GM18505 (cell line): ENCODE data around the gene SIAH3.
"Not testable (repeated sequence)": the region's sequence is repeated elsewhere in the genome, so short reads cannot be mapped to it uniquely, and the experiment has no call there.

Source experiments
- ATAC-seq: cut with Tn5 transposase; IDR thresholded peaks from one replicate; pipeline ENCODE4 v1.9.1; 2021; ENCODE audit not compliant: unreplicated experiment
- POLR2A ChIP-seq: IDR thresholded peaks from 4 replicates; pipeline ENCODE4 v1.6.1; 2011; ENCODE audit warnings: borderline replicate concordance; ENCODE audit not compliant: insufficient read depth, insufficient read length; ENCODE audit errors: extremely low read depth

SIAH3 gene

DNA sequence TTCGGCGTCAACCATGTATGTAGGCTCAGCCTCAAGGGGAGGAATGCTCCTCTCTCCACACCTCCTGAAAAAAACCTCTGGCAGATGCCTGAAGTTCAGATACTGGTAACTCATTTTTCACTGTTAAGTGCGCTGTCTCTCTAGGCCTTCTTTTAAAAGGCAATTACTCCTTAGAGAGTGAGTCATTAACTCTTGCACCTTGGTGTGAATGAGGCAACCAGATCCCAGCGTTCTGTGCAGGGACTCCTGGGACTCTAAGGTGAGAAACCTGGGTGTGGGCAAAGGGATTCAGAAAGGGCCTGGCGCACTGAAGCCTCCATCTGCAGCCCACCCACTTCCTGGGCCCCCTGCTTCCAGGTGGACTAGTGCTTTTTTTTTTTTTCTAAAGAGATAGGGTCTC, 71.7 kb downstream of the SIAH3 start:
- no peak for ATAC-seq
- no peak for TF ChIP-seq POLR2A

DNA sequence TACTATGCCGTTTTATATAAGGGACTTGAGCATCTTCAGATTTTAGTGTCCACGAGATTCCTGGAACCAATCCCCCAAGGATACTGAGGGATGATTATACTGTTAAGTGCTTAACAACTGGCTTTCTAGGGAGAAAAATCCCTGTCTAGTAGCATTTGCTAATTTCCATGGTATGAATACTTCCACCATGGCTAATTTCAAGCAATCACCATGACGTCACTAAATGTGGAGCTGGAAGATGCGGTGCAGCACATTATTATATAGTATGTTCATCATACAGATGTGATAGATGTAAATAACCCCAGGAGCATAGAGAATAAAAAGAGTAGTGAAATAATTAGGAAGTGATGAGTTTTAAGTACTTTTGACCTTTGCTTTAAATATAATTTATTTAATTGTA, 72.7 kb downstream of the SIAH3 start:
- TF ChIP-seq POLR2A, result no peak
- ATAC-seq, result no peak

DNA sequence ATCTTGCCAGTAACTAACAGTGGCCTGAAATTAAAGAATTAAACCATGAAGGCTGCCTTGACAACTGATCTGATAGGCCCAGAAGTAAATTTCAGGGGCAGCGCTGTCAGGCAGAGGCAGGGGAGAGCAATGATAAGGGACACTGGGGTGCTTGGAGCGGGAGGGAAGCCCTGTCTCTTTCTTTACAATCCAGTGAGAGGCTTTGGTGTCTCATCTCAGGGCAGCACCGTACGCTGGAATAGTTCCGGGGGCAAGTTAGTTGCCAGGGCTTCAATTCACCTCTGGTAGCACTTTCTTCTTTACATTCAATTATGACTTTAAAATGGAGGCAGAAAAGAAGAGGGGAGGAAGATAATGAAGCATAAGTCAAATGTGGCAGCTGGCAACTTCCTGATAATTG, 74.8 kb downstream of the SIAH3 start:
- no peak for ATAC-seq

GRCh38 chr13:45775401-45775963, 76.1 kb downstream of the SIAH3 start:
- ATAC-seq, result no peak
- TF ChIP-seq POLR2A, result no peak

More for the DNA sequence above, 74.8 kb downstream of the SIAH3 start:
- no peak for TF ChIP-seq POLR2A

- ATAC-seq, result no peak
- TF ChIP-seq POLR2A, result no peak
Observed at GRCh38 chr13:45773944-45774343, 77.6 kb downstream of the SIAH3 start.

DNA sequence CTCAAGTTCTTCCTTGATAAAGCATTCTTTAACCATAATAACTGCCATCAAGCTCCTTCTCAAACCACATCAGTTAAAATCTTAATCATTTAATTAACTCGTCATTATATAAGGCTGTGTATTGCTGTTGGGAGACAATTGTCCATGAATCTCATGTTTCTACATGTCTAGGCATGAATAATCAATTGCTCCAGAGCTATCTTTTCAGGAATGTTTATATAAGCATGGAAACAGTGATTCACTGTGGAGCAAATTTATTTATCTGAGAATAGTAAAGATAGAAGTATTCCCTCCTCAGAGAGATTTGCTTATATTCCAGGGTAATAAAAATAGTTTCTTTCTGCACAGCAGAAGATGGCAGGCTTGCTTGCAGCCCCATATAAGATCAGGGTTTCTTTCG, 78.3 kb downstream of the SIAH3 start:
- ATAC-seq, result no peak
- no peak for TF ChIP-seq POLR2A

DNA sequence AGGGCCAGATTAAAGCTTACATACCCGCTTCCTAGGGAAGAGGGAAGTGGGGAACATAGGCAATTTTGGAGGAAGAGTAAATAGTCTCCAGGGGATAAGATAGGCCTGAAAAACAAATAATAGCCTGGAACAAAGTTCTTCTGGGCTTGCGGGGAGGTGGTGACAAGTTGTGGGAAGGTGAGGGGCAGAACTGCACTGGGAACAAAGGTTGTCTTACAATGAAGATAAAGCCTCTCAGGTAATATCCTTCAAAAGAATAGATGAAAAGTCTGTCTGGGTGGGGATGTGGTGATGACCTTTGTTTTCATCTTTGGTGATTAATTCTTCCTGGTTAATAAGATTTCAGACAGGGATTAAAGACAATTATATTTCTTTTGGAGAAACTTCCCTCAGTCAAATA, 80.7 kb downstream of the SIAH3 start:
- TF ChIP-seq POLR2A, result no peak
- ATAC-seq, result no peak

GRCh38 chr13:45768656-45769479, 82.7 kb downstream of the SIAH3 start:
- no peak for ATAC-seq
- no peak for TF ChIP-seq POLR2A

- no peak for TF ChIP-seq POLR2A
- no peak for ATAC-seq
Observed at GRCh38 chr13:45765464-45765863, 86.1 kb downstream of the SIAH3 start.

DNA sequence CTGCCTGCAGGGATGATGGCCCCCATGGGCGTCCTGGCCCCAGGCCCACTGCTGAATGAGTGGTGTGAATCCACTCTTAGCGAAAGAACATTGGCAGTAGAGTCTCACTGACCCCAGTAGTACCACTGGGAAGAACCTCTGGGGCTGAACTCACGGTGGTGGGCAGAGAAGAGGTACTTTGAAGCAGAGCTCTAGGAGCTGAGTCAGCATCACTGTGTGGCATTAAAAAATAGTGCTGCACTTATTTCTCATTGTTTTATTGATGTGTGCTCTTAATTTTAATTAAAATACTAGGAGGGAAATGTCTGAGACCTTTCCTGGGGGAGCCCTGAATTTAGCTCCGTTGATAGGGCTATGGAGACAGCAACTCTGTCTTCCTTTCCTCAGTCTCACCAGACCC, 88.1 kb downstream of the SIAH3 start:
- no peak for TF ChIP-seq POLR2A
- ATAC-seq, result no peak

DNA sequence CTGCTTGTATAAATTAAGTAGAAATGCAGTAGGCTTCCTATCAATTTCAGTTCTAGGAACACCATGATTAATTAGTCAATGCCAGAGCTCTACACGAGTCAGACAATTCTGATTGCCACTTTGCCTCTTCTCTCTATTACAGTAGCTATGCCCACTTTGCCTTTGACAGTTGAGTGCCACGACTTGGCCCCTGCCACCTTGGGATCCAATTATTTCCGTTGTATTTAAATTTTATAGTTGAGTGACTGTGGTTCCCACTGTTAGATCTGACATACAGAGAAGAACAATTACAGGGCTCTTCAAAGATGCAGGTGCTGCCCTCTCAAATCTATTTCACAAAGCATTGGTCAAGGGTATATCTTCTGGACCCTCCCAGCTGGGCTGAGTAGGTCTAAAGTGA, 94.0 kb downstream of the SIAH3 start:
- not testable (repeated sequence) for ATAC-seq

DNA sequence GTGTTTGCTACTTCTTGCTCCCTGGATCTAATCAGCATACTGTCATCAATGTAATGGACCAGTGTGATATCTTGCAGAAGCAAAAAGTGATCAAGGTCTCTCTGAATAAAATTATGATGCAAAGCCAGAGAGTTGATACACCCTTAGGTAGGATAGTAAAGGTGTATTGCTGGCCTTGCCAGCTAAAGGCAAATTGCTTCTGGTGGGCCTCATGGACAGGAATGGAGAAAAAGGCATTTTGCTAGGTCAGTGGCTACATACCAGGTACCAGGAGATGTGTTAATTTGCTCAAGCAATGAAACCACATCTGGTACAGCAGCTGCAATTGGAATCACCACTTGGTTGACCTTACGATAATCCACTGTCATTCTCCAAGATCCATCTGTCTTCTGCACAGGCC, 95.1 kb downstream of the SIAH3 start:
- ATAC-seq, result not testable (repeated sequence)

DNA sequence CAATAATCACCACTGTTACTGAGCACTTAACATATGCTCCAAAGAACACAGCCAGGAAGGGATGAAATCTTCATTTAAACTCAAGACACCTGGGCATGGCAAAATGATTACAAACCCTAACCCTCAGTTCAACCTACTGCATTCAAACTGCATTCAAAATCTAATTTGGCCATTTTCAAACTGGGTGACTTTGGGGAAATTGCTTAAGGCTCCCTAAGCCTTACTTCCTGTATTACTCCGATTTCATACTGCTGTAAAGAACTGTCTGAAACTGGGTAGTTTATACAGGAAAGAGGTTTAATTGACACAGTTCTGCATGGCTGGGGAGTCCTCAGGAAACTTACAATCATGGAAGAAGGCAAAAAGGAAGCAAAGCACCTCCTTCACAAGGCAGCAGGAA, 99.0 kb downstream of the SIAH3 start:
- ATAC-seq, result no peak
- no peak for TF ChIP-seq POLR2A

- ATAC-seq, result no peak
- no peak for TF ChIP-seq POLR2A
Observed at GRCh38 chr13:45751885-45752284, 99.7 kb downstream of the SIAH3 start.

- ATAC-seq, result no peak
- no peak for TF ChIP-seq POLR2A
Observed at GRCh38 chr13:45750566-45750965, 101.0 kb downstream of the SIAH3 start.

DNA sequence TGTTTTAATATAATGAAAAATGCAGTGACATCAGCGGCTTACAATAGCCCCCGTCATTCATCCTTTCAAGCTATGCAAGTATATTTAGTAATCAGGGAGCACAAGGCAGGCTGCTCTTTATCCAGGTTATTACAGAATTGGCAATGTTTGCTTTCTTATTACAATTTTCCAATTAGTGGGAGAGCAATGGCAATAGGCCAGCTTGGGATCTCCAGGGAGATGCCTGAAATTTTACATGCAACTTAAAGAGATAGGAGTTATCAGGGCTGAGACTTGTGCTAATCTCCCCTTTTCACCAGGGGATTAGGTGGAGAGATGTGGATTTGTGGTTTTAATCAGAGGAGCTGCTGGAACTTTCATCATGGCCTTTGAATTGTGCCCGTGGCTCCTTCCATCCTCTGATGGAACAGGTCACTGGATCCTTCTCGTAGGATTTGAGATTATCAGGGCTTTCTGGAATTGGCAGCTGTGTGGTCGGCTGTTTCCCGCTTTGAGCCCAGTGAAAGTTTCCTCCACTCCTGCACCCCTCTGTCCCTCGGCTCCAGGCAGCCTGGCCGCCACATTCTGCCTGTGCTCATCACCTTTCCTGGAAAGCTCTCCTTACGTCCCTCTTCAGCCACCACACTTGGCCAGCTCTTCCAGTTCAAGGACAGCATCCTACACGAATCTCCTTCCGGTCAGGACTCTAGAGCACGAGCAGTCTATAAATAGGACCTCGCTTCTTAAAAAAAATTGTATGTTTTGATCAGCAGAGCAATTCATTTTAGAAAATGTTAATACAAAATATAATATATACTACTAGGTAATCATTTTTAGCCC, 102.4 kb downstream of the SIAH3 start:
- no peak for ATAC-seq
- no peak for TF ChIP-seq POLR2A
